ENCODE results near the gene ADAMTS2. TPM values are rescaled to one million over a fixed set of nuclear protein-coding genes. Genes with fewer than 3 reads are reported as not detected.

ADAMTS2 gene
- total and polyA plus RNA-seq, 4 experiments from 2014 or later, result 0.07 TPM; not detected in 3

DNA sequence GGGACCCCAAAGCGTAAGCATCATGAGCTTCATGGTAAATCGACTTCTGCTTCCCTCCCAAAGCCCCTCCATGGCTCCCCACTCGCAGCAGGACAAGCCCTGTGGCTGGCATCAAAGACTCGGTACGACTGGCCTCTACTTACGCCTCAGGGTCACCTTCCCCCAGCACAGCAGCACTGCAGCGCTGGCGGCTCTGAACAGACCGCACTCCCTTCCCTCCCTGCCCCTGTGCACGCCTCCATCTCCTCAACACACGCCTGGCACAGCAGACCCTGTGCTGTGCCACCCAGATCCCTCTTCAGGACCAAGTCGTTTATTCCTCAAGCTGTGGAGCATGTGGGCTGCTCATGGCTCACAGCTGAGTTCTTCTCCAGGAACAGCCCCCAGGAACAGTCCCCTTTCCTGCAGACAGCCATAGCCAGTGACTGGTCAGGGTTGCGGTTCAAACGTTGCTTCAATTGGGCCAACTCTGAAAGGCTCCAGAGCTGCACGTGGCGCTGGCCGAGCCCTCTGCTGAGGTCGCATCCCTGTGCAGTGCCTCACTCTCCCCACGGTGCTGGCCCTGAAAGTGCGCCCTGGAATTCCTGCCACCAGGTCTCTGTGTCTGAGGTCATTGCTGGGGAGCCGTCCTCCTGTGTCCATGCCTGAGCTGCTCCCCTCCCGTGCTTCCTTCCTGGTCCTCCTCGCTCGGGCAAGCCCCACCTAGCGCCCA, 197.1 kb downstream of the ADAMTS2 start:
- H3K36me3 Mint-ChIP-seq, result no peaks in the 10 kb centered on the region
- H3K4me1 ChIP-seq (ENCODE audit: insufficient read depth, low read length), result no peaks in the 10 kb centered on the region
- ChIA-PET CTCF (ENCODE audit: partially characterized antibody) (no interaction called here), POLR2A (ENCODE audit: partially characterized antibody) (no interaction called here)
- no peak overlapping the region for H3K4me3 ChIP-seq (ENCODE audit: low read length in 2 of 2)
- H3K36me3 ChIP-seq (ENCODE audit: insufficient read depth, low read length), result no peaks in the 10 kb centered on the region
- no peaks in the 10 kb centered on the region for H3K27me3 Mint-ChIP-seq
- no peak for DNase-seq
- intact Hi-C loops (cut with micrococcal nuclease), result no loop called here
- no peak overlapping the region for H3K27ac ChIP-seq (ENCODE audit: low read depth, low read length)
- peaks cover 5 to 9% (median 8%) of the 10 kb centered on the region in 4 donors for H3K4me1 Mint-ChIP-seq
- H3K9me3 ChIP-seq (ENCODE audit: control insufficient read depth in 1 of 2, low read length in 2 of 2), result no peaks in the 10 kb centered on the region
- H3K9me3 Mint-ChIP-seq, result peaks cover 0 to 1% (median 0%) of the 10 kb centered on the region in 8 donors
- H3K4me3 Mint-ChIP-seq, result no peak overlapping the region
- no peaks in the 10 kb centered on the region for H3K27me3 ChIP-seq (ENCODE audit: insufficient read depth, low read length)
- H3K27ac Mint-ChIP-seq, result peak overlapping the region in 1 of 7 donors; percentile 62

DNA sequence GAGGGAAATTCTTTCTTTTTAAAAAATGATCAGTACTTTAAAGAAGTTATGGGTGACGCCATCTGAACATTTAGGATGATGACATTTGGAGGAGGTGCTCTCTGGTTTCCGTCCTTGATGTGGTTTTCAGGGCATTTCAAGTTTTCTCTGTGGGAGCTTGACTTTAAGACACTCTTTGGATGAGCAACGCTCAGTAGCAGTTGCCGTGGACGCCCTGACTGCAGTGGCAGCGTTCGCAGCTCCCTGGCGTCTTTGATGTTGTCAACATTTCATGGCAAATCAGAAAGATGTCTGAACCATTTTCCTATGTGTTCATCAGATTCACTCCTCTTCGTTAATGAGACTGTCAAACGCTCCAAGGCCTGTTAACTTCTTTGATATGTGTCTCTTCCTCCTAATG, 199.0 kb downstream of the ADAMTS2 start:
- ChIA-PET CTCF (ENCODE audit: partially characterized antibody) (no interaction called here), POLR2A (ENCODE audit: partially characterized antibody) (interaction anchor here (1.2 kb wide), 1 partner anchor 122 kb away, joined by 4 read pairs; the partner anchor contains the start of gene ZNF879)
- Histone ChIP-seq H3K4me3 (ENCODE audit: low read length in 2 of 2) (no peak overlapping the region), H3K27ac (ENCODE audit: low read depth, low read length) (no peak overlapping the region), H3K4me1 (ENCODE audit: insufficient read depth, low read length) (peaks cover 6% of the 10 kb centered on the region), H3K36me3 (ENCODE audit: insufficient read depth, low read length) (no peaks in the 10 kb centered on the region), H3K27me3 (ENCODE audit: insufficient read depth, low read length) (no peaks in the 10 kb centered on the region), H3K9me3 (ENCODE audit: control insufficient read depth in 1 of 2, low read length in 2 of 2) (no peaks in the 10 kb centered on the region)
- intact Hi-C loops (cut with micrococcal nuclease), result no loop called here
- no peaks in the 10 kb centered on the region for H3K27me3 Mint-ChIP-seq
- H3K9me3 Mint-ChIP-seq, result no peaks in the 10 kb centered on the region
- no peaks in the 10 kb centered on the region for H3K36me3 Mint-ChIP-seq
- H3K27ac Mint-ChIP-seq, result peak overlapping the region in 5 of 7 donors; percentile 2 to 76 (median 73)
- peaks cover 16 to 17% (median 17%) of the 10 kb centered on the region in 4 donors for H3K4me1 Mint-ChIP-seq
- H3K4me3 Mint-ChIP-seq, result peak overlapping the region in 5 of 8 donors; percentile 14 to 52 (median 37)
- peak; percentile 23 to 65 (median 26) for DNase-seq

DNA sequence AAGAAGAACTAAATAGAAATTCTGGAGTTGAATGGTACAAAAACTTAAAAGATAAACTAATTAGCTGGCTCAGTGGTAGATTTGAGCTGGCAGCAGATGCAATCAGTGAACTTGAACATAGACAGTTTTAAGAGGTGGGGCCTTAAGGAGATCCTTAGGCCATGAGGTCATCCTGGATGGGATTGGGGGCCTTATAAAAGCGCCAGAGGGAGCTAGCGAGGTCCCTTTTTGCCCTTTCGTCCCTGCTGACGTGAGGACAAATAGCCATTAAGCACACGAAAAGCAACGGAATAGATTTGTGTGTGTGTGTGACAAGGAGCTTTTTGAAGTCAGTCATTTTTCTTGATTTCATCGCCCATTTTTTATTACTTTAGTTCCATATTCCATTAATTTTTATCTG, 201.8 kb downstream of the ADAMTS2 start:
- no peaks in the 10 kb centered on the region for H3K9me3 ChIP-seq (ENCODE audit: control insufficient read depth in 1 of 2, low read length in 2 of 2)
- no peak overlapping the region for H3K27ac ChIP-seq (ENCODE audit: low read depth, low read length)
- intact Hi-C loops (cut with micrococcal nuclease), result no loop called here
- no peak overlapping the region for H3K4me3 ChIP-seq (ENCODE audit: low read length in 2 of 2)
- CTCF ChIA-PET (ENCODE audit: partially characterized antibody), result interaction anchor here (1.7 kb wide), 1 partner anchor 24 kb away, joined by 5 read pairs; no protein-coding TSS in a partner anchor
- Mint-ChIP-seq H3K36me3 (no peaks in the 10 kb centered on the region), H3K9me3 (no peaks in the 10 kb centered on the region), H3K4me1 (peaks cover 16 to 17% (median 17%) of the 10 kb centered on the region in 4 donors), H3K27me3 (no peaks in the 10 kb centered on the region), H3K4me3 (no peak overlapping the region), H3K27ac (no peak overlapping the region)
- DNase-seq, result no peak
- POLR2A ChIA-PET (ENCODE audit: partially characterized antibody), result no interaction called here
- no peaks in the 10 kb centered on the region for H3K36me3 ChIP-seq (ENCODE audit: insufficient read depth, low read length)
- no peaks in the 10 kb centered on the region for H3K27me3 ChIP-seq (ENCODE audit: insufficient read depth, low read length)
- H3K4me1 ChIP-seq (ENCODE audit: insufficient read depth, low read length), result peaks cover 6% of the 10 kb centered on the region

DNA sequence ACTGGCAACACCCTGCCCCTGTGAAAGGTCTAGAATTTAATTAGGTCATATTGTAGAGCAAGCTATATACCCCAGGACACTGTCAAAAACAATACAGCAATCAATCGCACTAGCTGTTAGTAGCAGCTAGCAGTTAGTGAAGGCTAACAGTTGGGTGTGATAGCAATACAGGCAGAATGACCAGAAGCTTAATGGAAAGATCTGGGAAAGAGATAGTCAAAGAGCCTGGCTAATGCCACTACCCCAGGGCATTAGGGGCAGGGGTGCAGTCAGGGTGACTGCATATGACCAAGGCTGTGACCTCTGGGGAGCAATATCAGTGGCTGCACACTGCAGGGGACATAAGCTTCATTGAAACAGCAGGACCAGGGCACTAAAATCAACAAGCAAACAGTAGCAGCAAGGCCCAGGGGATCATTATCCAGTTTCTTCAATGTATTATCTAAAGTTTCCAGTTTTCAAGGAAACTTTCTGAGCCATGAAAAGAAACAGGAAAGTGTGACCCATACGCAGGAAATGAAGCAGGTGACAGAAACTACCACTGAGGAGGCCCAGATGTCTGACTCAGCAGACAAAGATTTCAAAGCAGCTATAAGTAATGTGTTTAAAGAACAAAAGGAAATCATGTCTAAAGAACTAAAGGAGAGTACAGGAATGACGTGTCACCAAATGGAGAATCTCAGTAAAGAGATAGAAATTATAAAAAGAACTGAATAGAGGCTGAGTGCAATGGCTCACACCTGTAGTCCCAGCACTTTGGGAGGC, 202.6 kb downstream of the ADAMTS2 start:
- Mint-ChIP-seq H3K27ac (peak overlapping the region in 5 of 7 donors; percentile 18 to 57 (median 39)), H3K9me3 (no peaks in the 10 kb centered on the region), H3K36me3 (no peaks in the 10 kb centered on the region), H3K4me3 (no peak overlapping the region), H3K27me3 (no peaks in the 10 kb centered on the region), H3K4me1 (peaks cover 16 to 17% (median 16%) of the 10 kb centered on the region in 4 donors)
- H3K36me3 ChIP-seq (ENCODE audit: insufficient read depth, low read length), result no peaks in the 10 kb centered on the region
- CTCF ChIA-PET (ENCODE audit: partially characterized antibody), result interaction anchor here (1.5 kb wide), 1 partner anchor 25 kb away, joined by 3 read pairs; no protein-coding TSS in a partner anchor
- no peaks in the 10 kb centered on the region for H3K9me3 ChIP-seq (ENCODE audit: control insufficient read depth in 1 of 2, low read length in 2 of 2)
- H3K4me1 ChIP-seq (ENCODE audit: insufficient read depth, low read length), result peaks cover 6% of the 10 kb centered on the region
- intact Hi-C loops (cut with micrococcal nuclease), result no loop called here
- no peak overlapping the region for H3K27ac ChIP-seq (ENCODE audit: low read depth, low read length)
- H3K27me3 ChIP-seq (ENCODE audit: insufficient read depth, low read length), result no peaks in the 10 kb centered on the region
- H3K4me3 ChIP-seq (ENCODE audit: low read length in 2 of 2), result no peak overlapping the region
- POLR2A ChIA-PET (ENCODE audit: partially characterized antibody), result no interaction called here
- no peak for DNase-seq

DNA sequence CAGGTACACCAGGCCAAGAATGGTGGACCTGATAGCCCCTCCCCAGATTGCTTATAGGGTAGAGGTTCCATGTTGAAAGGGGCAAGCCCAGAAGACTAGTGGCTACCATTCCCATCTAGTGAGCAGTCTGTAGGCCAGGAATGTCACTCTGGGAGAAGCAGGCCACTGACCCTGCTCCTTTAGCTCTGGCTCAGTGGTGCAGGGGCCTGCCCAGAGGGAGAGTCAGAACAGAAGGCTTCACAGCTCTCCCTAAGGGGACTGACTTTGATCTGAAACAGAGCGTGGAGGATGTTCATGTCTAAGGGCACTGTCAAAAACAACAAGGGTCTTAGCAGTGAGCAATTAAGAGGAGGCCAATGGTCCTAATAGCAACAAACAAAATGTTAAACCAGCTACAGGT, 203.4 kb downstream of the ADAMTS2 start:
- no peaks in the 10 kb centered on the region for H3K27me3 Mint-ChIP-seq
- Histone ChIP-seq H3K27me3 (ENCODE audit: insufficient read depth, low read length) (no peaks in the 10 kb centered on the region), H3K27ac (ENCODE audit: low read depth, low read length) (no peak overlapping the region), H3K4me1 (ENCODE audit: insufficient read depth, low read length) (peaks cover 6% of the 10 kb centered on the region), H3K4me3 (ENCODE audit: low read length in 2 of 2) (no peak overlapping the region), H3K36me3 (ENCODE audit: insufficient read depth, low read length) (no peaks in the 10 kb centered on the region), H3K9me3 (ENCODE audit: control insufficient read depth in 1 of 2, low read length in 2 of 2) (no peaks in the 10 kb centered on the region)
- POLR2A ChIA-PET (ENCODE audit: partially characterized antibody), result interaction anchor here (0.9 kb wide), 1 partner anchor 516 kb away, joined by 3 read pairs; no protein-coding TSS in a partner anchor
- DNase-seq, result no peak
- CTCF ChIA-PET (ENCODE audit: partially characterized antibody), result interaction anchor here (1.5 kb wide), 1 partner anchor 26 kb away, joined by 3 read pairs; no protein-coding TSS in a partner anchor
- H3K36me3 Mint-ChIP-seq, result no peaks in the 10 kb centered on the region
- peaks cover 13 to 17% (median 16%) of the 10 kb centered on the region in 4 donors for H3K4me1 Mint-ChIP-seq
- peak overlapping the region in 1 of 7 donors; percentile 61 for H3K27ac Mint-ChIP-seq
- H3K9me3 Mint-ChIP-seq, result no peaks in the 10 kb centered on the region
- intact Hi-C loops (cut with micrococcal nuclease), result no loop called here
- no peak overlapping the region for H3K4me3 Mint-ChIP-seq

DNA sequence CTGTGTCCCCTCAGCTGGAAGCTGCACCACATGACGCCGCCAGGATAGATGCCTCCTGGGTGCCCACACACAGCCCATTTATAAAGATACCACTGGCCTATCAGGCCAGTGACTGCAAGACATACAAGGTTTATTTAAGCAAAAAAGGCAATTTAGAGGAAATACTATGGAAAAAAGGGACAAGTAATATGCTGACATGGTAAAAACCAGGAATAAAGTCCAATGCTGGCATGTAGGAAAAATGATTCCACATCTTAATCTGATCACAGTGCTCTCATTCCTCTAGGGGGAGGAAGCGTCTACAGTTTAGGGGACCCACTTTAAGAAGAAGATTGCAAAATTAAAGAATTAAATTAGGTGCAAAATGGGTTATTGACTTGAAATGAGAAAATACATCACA, 205.0 kb downstream of the ADAMTS2 start:
- Histone ChIP-seq H3K9me3 (ENCODE audit: control insufficient read depth in 1 of 2, low read length in 2 of 2) (no peaks in the 10 kb centered on the region), H3K4me3 (ENCODE audit: low read length in 2 of 2) (no peak overlapping the region), H3K27ac (ENCODE audit: low read depth, low read length) (no peak overlapping the region), H3K4me1 (ENCODE audit: insufficient read depth, low read length) (peaks cover 6% of the 10 kb centered on the region), H3K27me3 (ENCODE audit: insufficient read depth, low read length) (no peaks in the 10 kb centered on the region), H3K36me3 (ENCODE audit: insufficient read depth, low read length) (no peaks in the 10 kb centered on the region)
- peaks cover 7 to 12% (median 9%) of the 10 kb centered on the region in 4 donors for H3K4me1 Mint-ChIP-seq
- no peak overlapping the region for H3K4me3 Mint-ChIP-seq
- no peak for DNase-seq
- CTCF ChIA-PET (ENCODE audit: partially characterized antibody), result no interaction called here
- no peaks in the 10 kb centered on the region for H3K9me3 Mint-ChIP-seq
- intact Hi-C loops (cut with micrococcal nuclease), result no loop called here
- no peak overlapping the region for H3K27ac Mint-ChIP-seq
- POLR2A ChIA-PET (ENCODE audit: partially characterized antibody), result no interaction called here
- no peaks in the 10 kb centered on the region for H3K27me3 Mint-ChIP-seq
- no peaks in the 10 kb centered on the region for H3K36me3 Mint-ChIP-seq

DNA sequence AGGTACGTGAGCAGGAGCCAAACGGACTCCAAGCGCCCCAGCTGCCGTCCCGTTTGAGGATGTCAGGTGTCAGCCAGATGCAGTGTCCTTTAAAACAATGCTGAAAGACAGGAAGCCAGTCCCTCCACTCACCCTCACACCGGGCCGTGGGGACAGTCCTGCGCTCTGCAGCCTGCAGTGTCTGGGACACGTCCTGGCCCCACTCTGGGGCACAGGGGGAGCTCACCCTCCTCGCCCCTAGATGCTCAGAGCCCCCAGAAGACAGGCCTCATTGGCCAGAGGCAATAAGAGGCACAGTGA, 205.4 kb downstream of the ADAMTS2 start:
- Mint-ChIP-seq H3K9me3 (peaks cover 0 to 2% (median 0%) of the 10 kb centered on the region in 8 donors), H3K27ac (no peak overlapping the region), H3K36me3 (no peaks in the 10 kb centered on the region), H3K27me3 (no peaks in the 10 kb centered on the region), H3K4me1 (peaks cover 7 to 12% (median 9%) of the 10 kb centered on the region in 4 donors), H3K4me3 (no peak overlapping the region)
- no peaks in the 10 kb centered on the region for H3K27me3 ChIP-seq (ENCODE audit: insufficient read depth, low read length)
- no peak overlapping the region for H3K27ac ChIP-seq (ENCODE audit: low read depth, low read length)
- no peak for DNase-seq
- peaks cover 6% of the 10 kb centered on the region for H3K4me1 ChIP-seq (ENCODE audit: insufficient read depth, low read length)
- no peaks in the 10 kb centered on the region for H3K9me3 ChIP-seq (ENCODE audit: control insufficient read depth in 1 of 2, low read length in 2 of 2)
- intact Hi-C loops (cut with micrococcal nuclease), result no loop called here
- CTCF ChIA-PET (ENCODE audit: partially characterized antibody), result no interaction called here
- H3K4me3 ChIP-seq (ENCODE audit: low read length in 2 of 2), result no peak overlapping the region
- POLR2A ChIA-PET (ENCODE audit: partially characterized antibody), result no interaction called here
- no peaks in the 10 kb centered on the region for H3K36me3 ChIP-seq (ENCODE audit: insufficient read depth, low read length)

All from CD4-positive, alpha-beta memory T cell (primary cell).